CD4-positive, alpha-beta T cell treated with Interleukin-4 for 4 hours (primary cell): Measurements from ENCODE around the gene ERLEC1.
"Not testable (repeated sequence)": the region's sequence is repeated elsewhere in the genome, so short reads cannot be mapped to it uniquely, and the experiment has no call there.

ENCODE experiments used
- DNase-seq: peaks from one replicate; pipeline ENCODE4 v3.0.0-alpha.2; 2020

ERLEC1 gene

DNA sequence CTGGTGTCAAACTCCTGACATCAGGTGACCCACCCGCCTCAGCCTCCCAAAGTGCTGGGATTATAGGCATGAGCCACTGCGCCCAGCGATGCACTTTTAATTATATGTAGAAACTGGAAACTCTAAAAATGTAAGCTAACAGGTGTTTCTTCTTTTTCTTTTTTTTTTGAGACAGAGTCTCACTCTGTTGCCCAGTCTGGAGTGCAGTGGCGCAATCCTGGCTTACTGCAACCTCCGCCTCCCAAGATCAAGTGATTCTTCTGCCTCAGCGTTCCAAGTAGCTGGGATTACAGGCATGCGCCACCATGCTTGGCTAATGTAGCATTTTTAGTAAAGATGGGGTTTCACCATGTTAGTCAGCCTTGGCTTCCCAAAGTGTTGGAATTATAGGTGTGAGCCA, 54.8 kb downstream of the ERLEC1 start:
- DNase-seq: not testable (repeated sequence)

GRCh38 chr2:53842891-53843290, 56.0 kb downstream of the ERLEC1 start:
- DNase-seq: no peak

DNA sequence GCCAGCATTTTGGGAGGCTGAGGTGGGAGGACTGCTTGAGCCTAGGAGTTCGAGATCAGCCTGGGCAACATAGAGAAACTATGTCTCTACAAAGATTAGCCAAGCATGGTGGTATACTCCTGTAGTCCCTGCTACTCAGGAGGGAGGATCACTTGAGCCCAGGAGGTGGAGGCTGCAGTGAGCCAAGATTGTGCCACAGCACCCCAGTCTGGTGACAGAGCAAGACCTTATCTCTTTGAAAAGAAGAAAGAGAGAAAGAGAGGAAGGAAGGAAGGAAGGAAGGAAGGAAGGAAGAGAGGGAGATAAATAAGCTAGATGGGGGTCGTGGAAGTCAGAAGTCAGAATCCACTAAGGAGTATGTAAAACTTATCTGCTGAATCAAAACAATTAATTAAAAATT, 56.8 kb downstream of the ERLEC1 start:
- DNase-seq: no peak

DNA sequence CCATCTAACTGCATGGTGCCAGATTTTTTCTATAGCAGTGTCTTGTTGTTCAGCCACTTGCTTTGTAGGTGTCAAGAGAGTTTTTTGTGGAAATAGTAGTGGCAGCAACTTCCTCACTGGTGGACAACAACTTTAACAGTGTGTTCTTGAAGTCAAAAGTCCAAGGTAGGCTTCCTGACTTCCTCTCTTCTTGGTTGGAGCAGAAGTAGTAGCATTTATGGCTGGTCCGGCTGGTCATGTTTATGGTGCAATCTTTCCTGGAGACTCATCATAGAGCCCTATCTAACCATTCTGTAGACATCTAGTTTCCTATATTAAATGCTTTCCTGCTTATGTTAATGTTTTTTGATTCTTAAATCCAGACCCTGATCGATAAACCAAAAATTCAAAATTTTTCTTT, 61.2 kb downstream of the ERLEC1 start:
- DNase-seq: no peak

GRCh38 chr2:53851052-53851757, 64.4 kb downstream of the ERLEC1 start:
- DNase-seq: not testable (repeated sequence)

DNA sequence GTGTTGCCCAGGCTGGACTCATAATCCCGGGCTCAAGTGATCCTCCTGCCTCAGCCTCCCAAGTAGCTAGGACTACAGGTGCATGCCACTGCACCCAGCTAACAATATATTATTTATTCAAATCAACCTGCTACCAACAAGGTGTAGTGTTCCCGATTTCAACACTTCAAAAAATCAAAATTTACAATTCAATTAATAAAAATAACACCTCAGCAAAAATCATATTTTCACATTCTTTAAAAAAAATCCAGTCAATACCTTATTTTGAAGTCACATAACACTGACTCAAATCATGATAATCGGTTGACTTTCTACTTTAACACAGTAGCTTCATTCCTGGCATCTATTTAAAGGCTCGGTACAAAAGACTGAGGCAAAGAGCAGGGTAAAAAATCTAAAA, 65.7 kb downstream of the ERLEC1 start:
- DNase-seq: no peak

- DNase-seq: no peak
These were observed 67.8 kb downstream of the ERLEC1 start for GRCh38 chr2:53854678-53855077.

DNA sequence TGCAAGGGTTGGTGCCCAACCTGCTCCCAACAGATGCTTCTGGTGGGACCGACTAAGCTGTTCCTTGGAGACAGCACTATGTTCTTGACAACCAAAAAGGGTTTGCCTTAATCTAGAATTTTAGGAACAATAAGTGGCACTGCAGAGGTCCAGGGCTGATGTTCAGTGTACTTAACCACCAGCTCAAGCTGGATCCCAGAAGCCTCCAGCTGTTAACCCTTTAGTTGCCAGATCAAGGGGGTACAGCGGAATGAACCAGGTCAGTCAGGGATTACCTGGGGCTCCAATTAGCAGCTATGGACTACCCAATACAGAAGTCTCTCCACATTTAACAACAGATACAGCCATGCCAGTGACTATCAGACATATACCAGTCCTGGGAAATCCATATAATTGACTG, 69.4 kb downstream of the ERLEC1 start:
- DNase-seq: no peak

- DNase-seq: no peak
These were observed 72.7 kb downstream of the ERLEC1 start, which contains the start of gene GPR75 for GRCh38 chr2:53859206-53860181. Gene GPR75 (minus strand): TSS chr2:53859967. CDS start chr2:53854756, 5,211 bp downstream.

DNA sequence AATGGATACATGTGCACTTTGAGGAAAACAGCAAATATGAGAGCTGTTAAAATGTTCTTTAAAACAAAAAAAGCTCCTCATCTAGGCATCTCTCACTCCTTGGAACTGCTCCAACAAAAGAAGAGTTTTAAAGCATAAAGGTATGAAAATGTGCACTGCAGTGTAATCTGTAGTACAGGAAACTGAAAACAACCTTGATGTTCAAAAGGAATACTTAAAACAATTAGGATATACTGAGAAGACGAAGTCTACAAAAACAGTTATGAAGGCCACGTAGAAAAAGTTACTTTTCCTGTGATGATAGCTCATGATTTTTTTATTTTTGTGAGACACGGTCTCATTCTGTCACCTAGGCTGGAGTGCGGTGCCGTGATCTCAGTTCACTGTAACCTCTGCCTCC, 75.0 kb downstream of the ERLEC1 start:
- no peak for DNase-seq

DNA sequence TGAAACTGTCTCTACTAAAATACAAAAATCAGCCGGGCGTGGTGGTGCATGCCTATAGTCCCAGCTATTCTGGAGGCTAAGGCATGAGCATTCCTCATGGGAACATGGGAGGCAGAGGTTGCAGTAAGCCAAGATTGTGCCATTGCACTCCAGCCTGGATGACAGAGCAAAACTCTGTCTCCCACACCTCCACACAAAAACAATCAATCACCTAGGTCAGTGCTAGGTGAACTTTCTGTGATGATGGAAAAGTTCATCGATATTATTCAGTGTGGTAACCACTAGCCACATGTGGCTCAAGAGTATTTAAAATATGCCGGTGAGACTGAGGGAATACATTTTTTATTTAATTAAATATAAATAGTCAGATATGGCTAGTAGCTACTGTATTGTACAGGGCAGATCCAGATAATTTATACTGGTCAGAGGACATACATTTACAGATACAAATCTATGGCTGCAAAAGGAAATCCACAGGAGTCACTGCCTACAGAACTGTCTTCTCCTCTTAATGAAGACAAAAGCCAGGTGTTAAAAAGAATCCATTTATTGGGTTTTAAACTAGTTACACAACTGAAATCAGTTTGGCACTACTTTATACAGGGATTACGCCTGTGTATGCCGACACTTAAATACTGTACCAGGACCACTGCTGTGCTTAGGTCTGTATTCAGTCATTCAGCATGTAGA, 76.8 kb downstream of the ERLEC1 start:
- no peak for DNase-seq

DNA sequence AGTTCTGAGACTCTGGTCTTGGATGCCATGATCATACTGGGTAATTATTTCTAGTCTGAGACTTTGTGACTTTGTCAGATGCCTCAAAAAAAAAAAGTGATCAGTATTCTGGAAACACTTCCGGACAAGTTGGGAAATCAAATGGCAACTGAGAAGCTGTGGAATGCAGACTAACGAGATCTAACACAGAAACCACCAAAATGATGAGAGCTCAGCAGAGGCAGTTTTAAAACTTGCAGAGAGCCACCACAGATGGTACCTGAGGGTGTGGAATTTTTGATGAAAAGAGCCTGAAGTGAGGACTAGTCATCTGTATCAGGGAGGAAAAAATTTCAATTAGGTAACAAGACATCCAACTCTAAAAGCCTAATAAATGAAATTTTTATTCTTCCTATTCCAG, 78.4 kb downstream of the ERLEC1 start:
- DNase-seq: no peak

GRCh38 chr2:53865962-53866361, 79.1 kb downstream of the ERLEC1 start:
- no peak for DNase-seq

DNA sequence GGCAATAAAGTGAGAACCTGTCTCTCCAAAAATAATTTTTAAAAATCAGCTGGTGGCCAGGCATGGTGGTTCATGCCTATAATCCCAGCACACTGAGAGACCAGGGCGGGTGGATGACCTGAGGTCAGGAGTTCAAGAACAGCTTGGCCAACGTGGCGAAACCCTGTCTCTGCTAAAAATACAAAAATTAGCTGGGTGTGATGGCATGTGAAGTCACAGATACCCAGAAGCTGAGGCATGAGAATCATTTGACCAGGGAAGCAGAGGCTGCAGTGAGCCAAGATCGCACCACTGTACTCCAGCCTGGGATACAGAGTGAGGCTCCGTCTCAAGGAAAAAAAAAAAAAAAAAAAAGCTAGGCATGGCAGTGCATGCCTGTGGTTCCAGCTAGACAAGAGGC, 80.3 kb downstream of the ERLEC1 start:
- DNase-seq: no peak

DNA sequence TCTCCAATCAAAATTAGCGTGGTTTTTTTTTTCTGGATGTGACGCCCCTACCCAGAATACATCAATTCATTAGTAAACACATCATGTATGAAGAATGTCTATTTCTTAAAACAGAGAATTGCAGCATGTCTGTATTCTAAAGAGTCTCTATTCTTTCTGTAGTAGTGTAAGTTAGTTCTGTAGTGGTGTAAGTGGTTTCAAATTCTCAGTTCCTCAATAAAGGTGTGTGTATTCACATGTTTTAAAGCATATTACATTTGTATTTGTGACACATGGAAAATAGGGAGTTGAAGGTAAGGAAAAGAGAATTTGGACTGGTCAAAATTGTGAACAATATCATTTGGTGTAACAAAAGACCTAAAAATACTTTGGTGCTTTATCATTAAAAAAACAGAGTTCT, 80.9 kb downstream of the ERLEC1 start:
- DNase-seq: no peak
